SK-N-SH (cell line): ENCODE measurements around the gene COPS9. TPM values are rescaled to one million over a fixed set of nuclear protein-coding genes. Genes with fewer than 3 reads are reported as not detected.

Source experiments
- CTCF ChIA-PET: fragments of 300-600, 350-600 bp; formaldehyde crosslinking; extraction: SDS; loops from one replicate; lab custom pipeline; 2021; lab: Yijun Ruan, JAX
- POLR2A ChIA-PET: fragments of 350-600 bp; sonication (Branson Sonifier 250); formaldehyde crosslinking; extraction: SDS; loops from one replicate; lab custom pipeline; 2020; ENCODE audit warnings: antibody characterized with exemption, inconsistent platforms; lab: Yijun Ruan, JAX
- DNase-seq: peaks from one replicate; pipeline ENCODE4 v3.0.0; 2012
- H2AFZ ChIP-seq: fragments of 200-600 bp; sonication (generic); 2 replicates; pipeline ENCODE4 v1.8.1; 2016; ENCODE audit warnings: antibody characterized with exemption, mild to moderate bottlenecking, low read depth
- H3F3A ChIP-seq: fragments of 200-600 bp; sonication (generic); replicated peaks from 2 replicates; pipeline ENCODE3; 2016; ENCODE audit warnings: antibody characterized with exemption, mild to moderate bottlenecking; ENCODE audit not compliant: insufficient read depth
- H3K27ac ChIP-seq, 2 experiments: fragments of 200-500 bp in 1 of 2; fragments of 200-600 bp in 1 of 2; sonication (Bioruptor generic) in 1 of 2; sonication (generic), shearing (Covaris generic) in 1 of 2; 2 replicates each; pipeline versions ENCODE4 v1.5.1 to v1.6.1; 2014 to 2016; ENCODE audit warnings: low read depth in 2 of 2, inconsistent platforms in 1 of 2, low read length in 1 of 2, mild to moderate bottlenecking in 1 of 2, mixed read lengths in 1 of 2
- H3K27me3 ChIP-seq: fragments of 200-600 bp; sonication (generic), shearing (Covaris generic); 2 replicates; pipeline ENCODE4 v1.6.1; 2016; ENCODE audit warnings: mixed run types; ENCODE audit not compliant: insufficient read depth
- H3K36me3 ChIP-seq, 2 experiments: fragments of 200-500 bp in 1 of 2; fragments of 200-600 bp in 1 of 2; sonication (Bioruptor generic) in 1 of 2; sonication (generic) in 1 of 2; replicated peaks in 1 of 2; 2 replicates each; pipeline versions ENCODE3 to v1.5.1; 2014 to 2016; ENCODE audit warnings: low read length in 1 of 2, mild to moderate bottlenecking in 1 of 2; ENCODE audit not compliant: insufficient read depth in 2 of 2, control insufficient read depth in 1 of 2
- H3K4me1 ChIP-seq, 2 experiments: fragments of 200-500 bp in 1 of 2; fragments of 200-600 bp in 1 of 2; sonication (Bioruptor generic) in 1 of 2; sonication (generic), shearing (Covaris generic) in 1 of 2; 2 replicates each; pipeline versions ENCODE4 v1.5.1 to v1.6.1; 2014 to 2016; ENCODE audit warnings: low read depth in 1 of 2, low read length in 1 of 2, mixed run types in 1 of 2; ENCODE audit not compliant: insufficient read depth in 2 of 2, control insufficient read depth in 1 of 2
- H3K4me2 ChIP-seq: fragments of 200-600 bp; sonication (generic), shearing (Covaris generic); 2 replicates; pipeline ENCODE4 v1.6.1; 2017; ENCODE audit warnings: mixed run types
- H3K4me3 ChIP-seq, 2 experiments: fragments of 200-500 bp in 1 of 2; fragments of 200-600 bp in 1 of 2; sonication (Bioruptor generic) in 1 of 2; sonication (generic), shearing (Covaris generic) in 1 of 2; 2 replicates each; pipeline versions ENCODE4 v1.5.1 to v1.8.1; 2014 to 2016; ENCODE audit warnings: low read depth in 2 of 2, inconsistent platforms in 1 of 2, low read length in 1 of 2, mild to moderate bottlenecking in 1 of 2, mixed read lengths in 1 of 2, moderate library complexity in 1 of 2
- H3K79me2 ChIP-seq: fragments of 200-600 bp; sonication (generic); 2 replicates; pipeline ENCODE4 v1.8.1; 2017; ENCODE audit warnings: mild to moderate bottlenecking; ENCODE audit not compliant: insufficient read depth
- H3K9ac ChIP-seq: fragments of 200-600 bp; sonication (generic); 2 replicates; pipeline ENCODE4 v1.6.1; 2017; ENCODE audit warnings: mixed run types
- H3K9me2 ChIP-seq: fragments of 200-600 bp; sonication (generic); 2 replicates; pipeline ENCODE4 v1.6.1; 2017; ENCODE audit warnings: mixed run types
- H3K9me3 ChIP-seq: fragments of 200-600 bp; sonication (generic); 2 replicates; pipeline ENCODE4 v1.6.1; 2017; ENCODE audit warnings: mixed run types, mild to moderate bottlenecking, moderate library complexity
- H4K20me1 ChIP-seq: fragments of 200-600 bp; sonication (generic); 2 replicates; pipeline ENCODE4 v1.6.1; 2017; ENCODE audit warnings: mild to moderate bottlenecking, mixed run types; ENCODE audit not compliant: insufficient read depth
- CTCF ChIP-seq: fragments of 200-600 bp; sonication (generic); IDR thresholded peaks from 2 replicates; pipeline ENCODE4 v1.6.1; 2017; ENCODE audit warnings: antibody characterized with exemption, mild to moderate bottlenecking, moderate library complexity
- EP300 ChIP-seq, 2 experiments: IDR thresholded peaks; 2 replicates each; pipeline versions ENCODE4 v1.4.0 to v1.6.1; 2012; ENCODE audit warnings: borderline replicate concordance in 1 of 2, low read depth in 1 of 2, low read length in 1 of 2
- FOSL2 ChIP-seq: IDR thresholded peaks from 2 replicates; pipeline ENCODE4 v1.4.0; 2012; ENCODE audit warnings: low read depth, mild to moderate bottlenecking, moderate library complexity, borderline replicate concordance
- FOXJ3 ChIP-seq: sonication (generic); formaldehyde crosslinking; IDR thresholded peaks from 2 replicates; pipeline ENCODE4 v1.5.1; 2020; ENCODE audit warnings: mild to moderate bottlenecking, missing genetic modification reagents
- FOXM1 ChIP-seq: IDR thresholded peaks from 2 replicates; pipeline ENCODE4 v1.4.0; 2012; ENCODE audit warnings: low read depth, mild to moderate bottlenecking
- GABPA ChIP-seq: IDR thresholded peaks from 2 replicates; pipeline ENCODE4 v1.4.0; 2012; ENCODE audit warnings: low read depth, mild to moderate bottlenecking
- GATA2 ChIP-seq: sonication (generic); formaldehyde crosslinking; IDR thresholded peaks from 2 replicates; pipeline ENCODE4 v1.5.0; 2020; ENCODE audit warnings: mild to moderate bottlenecking, missing genetic modification reagents
- MEF2A ChIP-seq: IDR thresholded peaks from 2 replicates; pipeline ENCODE4 v1.4.0; 2012; ENCODE audit warnings: low read depth, borderline replicate concordance
- NFIC ChIP-seq: IDR thresholded peaks from 2 replicates; pipeline ENCODE4 v1.4.0; 2012; ENCODE audit warnings: borderline replicate concordance
- NRF1 ChIP-seq: IDR thresholded peaks from 2 replicates; pipeline ENCODE4 v1.6.1; 2012; ENCODE audit warnings: low read depth, mild to moderate bottlenecking, low read length
- RAD21 ChIP-seq: IDR thresholded peaks from 2 replicates; pipeline ENCODE4 v1.6.1; 2012; ENCODE audit warnings: mild to moderate bottlenecking, low read length
- REST ChIP-seq: IDR thresholded peaks from 2 replicates; pipeline ENCODE4 v1.6.1; 2012; ENCODE audit warnings: mild to moderate bottlenecking, low read depth, low read length, moderate library complexity
- RXRA ChIP-seq: IDR thresholded peaks from 2 replicates; pipeline ENCODE4 v1.4.0; 2012; ENCODE audit warnings: low read depth, mild to moderate bottlenecking, borderline replicate concordance
- SMC3 ChIP-seq: IDR thresholded peaks from 2 replicates; pipeline ENCODE4 v1.6.1; 2012; ENCODE audit warnings: low read depth, low read length, improper control_type of control experiment
- TAF1 ChIP-seq: IDR thresholded peaks from 2 replicates; pipeline ENCODE4 v1.6.1; 2012; ENCODE audit warnings: low read depth, mild to moderate bottlenecking, low read length, moderate library complexity, borderline replicate concordance
- TEAD4 ChIP-seq: IDR thresholded peaks from 2 replicates; pipeline ENCODE4 v1.4.0; 2012; ENCODE audit warnings: mild to moderate bottlenecking, borderline replicate concordance; ENCODE audit not compliant: insufficient read depth
- USF1 ChIP-seq: IDR thresholded peaks from 2 replicates; pipeline ENCODE4 v1.4.0; 2012; ENCODE audit warnings: low read depth, borderline replicate concordance
- WGBS: methylation state at CpG from one replicate; pipeline ENCODE4 v1.1.6; 2017; ENCODE audit warnings: low lambda C conversion rate; 5-methylcytosine and 5-hydroxymethylcytosine counted together
- polyA plus RNA-seq, 3 experiments: library from polyadenylated mRNA; depleted of rRNA; stranded (reverse); fragments of >200 nt; gene quantifications; 2 replicates each; pipeline ENCODE4 v1.2.3, GENCODE V29; 2012

COPS9 gene
- polyA plus RNA-seq, 1 of the 3 experiments (the other 2 are of a cell fraction): 717 TPM

GRCh38 chr2:240144649-240145261 is 8.7 kb upstream of the COPS9 start (continued):
- TF ChIP-seq CTCF (no peak), GABPA (no peak)

- peak; percentile 92 for DNase-seq
- CTCF ChIA-PET: interaction anchor here (0.6 to 9.5 kb wide), 43 partner anchors 8 to 295 kb away, joined by 3 to 291 read pairs (median 4); partner anchors contain the start of genes COPS9, GPC1 and OR6B3
- Histone ChIP-seq H2AFZ (no peak overlapping the region), H3K9ac (no peak overlapping the region), H3K27ac (no peak overlapping the region), H3K9me2 (no peaks in the 10 kb centered on the region), H3K4me2 (no peak overlapping the region), H3K79me2 (no peaks in the 10 kb centered on the region), H3K27me3 (no peaks in the 10 kb centered on the region; the same call in 1 of the 2 replicates), H3K4me3 (peak overlapping the region in 1 of 2 experiments; percentile 14; a peak in 1 of 4 replicates), H3K36me3 (no peaks in the 10 kb centered on the region), H3K4me1 (peaks cover 0 to 12% of the 10 kb centered on the region in 2 experiments; a peak in 1 of 4 replicates), H3F3A (no peaks in the 10 kb centered on the region), H3K9me3 (no peaks in the 10 kb centered on the region), H4K20me1 (no peaks in the 10 kb centered on the region)
- TF ChIP-seq FOXM1 (no peak), FOXJ3 (CRISPR knock-in tag) (no peak), REST (no peak), TAF1 (no peak), SMC3 (peak; percentile 88), CTCF (peak; percentile 84), EP300 (IDR thresholded peaks at IDR 0.05; ENCODE audit: borderline replicate concordance in 1 of 2, low read depth in 1 of 2, low read length in 1 of 2) (no peak), TEAD4 (no peak), USF1 (no peak), NFIC (no peak), RXRA (no peak), RAD21 (peak; percentile 92), GATA2 (CRISPR knock-in tag) (no peak), MEF2A (no peak), NRF1 (no peak), FOSL2 (no peak)
- POLR2A ChIA-PET: no interaction called here
- 68% methylated on average over 15 of the region's 36 CpGs for WGBS
Measured at GRCh38 chr2:240143801-240144648, 7.9 kb upstream of the COPS9 start.
